Adrenal gland (tissue), 5 donors: Measurements from ENCODE around the gene TSPAN15.

ENCODE experiments used
- POLR2A ChIP-seq, 2 donors: fragments of 450-650 bp; IDR thresholded peaks; one replicate each; pipeline ENCODE4 v1.6.1; 2017; ENCODE audit warnings: antibody characterized with exemption in 2 of 2, mild to moderate bottlenecking in 2 of 2, moderate library complexity in 1 of 2
- TF ChIP-seq, protein P1 (sequence below), 6 experiments: fragments of 450-650 bp in 4 of 6; fragments of 200-600 bp in 2 of 6; sonication (generic) in 1 of 6; IDR thresholded peaks; 1 replicate in 5 of 6; 2 replicates in 1 of 6; pipeline versions ENCODE4 v1.5.1 to v1.8.0; 2016 to 2021; ENCODE audit warnings: antibody characterized with exemption in 6 of 6, mild to moderate bottlenecking in 2 of 6, moderate library complexity in 1 of 6
- donor health status: DM: no; HTN: no; CAD: no.

- TF ChIP-seq, protein P1, sequence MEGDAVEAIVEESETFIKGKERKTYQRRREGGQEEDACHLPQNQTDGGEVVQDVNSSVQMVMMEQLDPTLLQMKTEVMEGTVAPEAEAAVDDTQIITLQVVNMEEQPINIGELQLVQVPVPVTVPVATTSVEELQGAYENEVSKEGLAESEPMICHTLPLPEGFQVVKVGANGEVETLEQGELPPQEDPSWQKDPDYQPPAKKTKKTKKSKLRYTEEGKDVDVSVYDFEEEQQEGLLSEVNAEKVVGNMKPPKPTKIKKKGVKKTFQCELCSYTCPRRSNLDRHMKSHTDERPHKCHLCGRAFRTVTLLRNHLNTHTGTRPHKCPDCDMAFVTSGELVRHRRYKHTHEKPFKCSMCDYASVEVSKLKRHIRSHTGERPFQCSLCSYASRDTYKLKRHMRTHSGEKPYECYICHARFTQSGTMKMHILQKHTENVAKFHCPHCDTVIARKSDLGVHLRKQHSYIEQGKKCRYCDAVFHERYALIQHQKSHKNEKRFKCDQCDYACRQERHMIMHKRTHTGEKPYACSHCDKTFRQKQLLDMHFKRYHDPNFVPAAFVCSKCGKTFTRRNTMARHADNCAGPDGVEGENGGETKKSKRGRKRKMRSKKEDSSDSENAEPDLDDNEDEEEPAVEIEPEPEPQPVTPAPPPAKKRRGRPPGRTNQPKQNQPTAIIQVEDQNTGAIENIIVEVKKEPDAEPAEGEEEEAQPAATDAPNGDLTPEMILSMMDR (IDR thresholded peaks at IDR 0.05), result no peak
- no peak for TF ChIP-seq POLR2A (IDR thresholded peaks at IDR 0.05)
These were observed 28.6 kb upstream of the TSPAN15 start for GRCh38 chr10:69422676-69423075.
